Mammary epithelial cell (primary cell): ENCODE results near the gene PNPLA6.

Source experiments
- EZH2 ChIP-seq: IDR thresholded peaks from 2 replicates; pipeline ENCODE4 v1.6.1; 2012; ENCODE audit warnings: low read length, inconsistent platforms, borderline replicate concordance
- TF ChIP-seq, protein P1 (sequence below), 2 donors: IDR thresholded peaks in 1 of 2; conservative IDR thresholded peaks in 1 of 2; 2 replicates each; pipeline ENCODE4 v1.5.1; 2011 to 2012; ENCODE audit warnings: inconsistent platforms in 2 of 2, low read length in 2 of 2, mild to moderate bottlenecking in 2 of 2, control low read depth in 1 of 2, low read depth in 1 of 2; ENCODE audit not compliant: insufficient read depth in 1 of 2; ENCODE audit errors: extremely low read depth in 1 of 2

DNA sequence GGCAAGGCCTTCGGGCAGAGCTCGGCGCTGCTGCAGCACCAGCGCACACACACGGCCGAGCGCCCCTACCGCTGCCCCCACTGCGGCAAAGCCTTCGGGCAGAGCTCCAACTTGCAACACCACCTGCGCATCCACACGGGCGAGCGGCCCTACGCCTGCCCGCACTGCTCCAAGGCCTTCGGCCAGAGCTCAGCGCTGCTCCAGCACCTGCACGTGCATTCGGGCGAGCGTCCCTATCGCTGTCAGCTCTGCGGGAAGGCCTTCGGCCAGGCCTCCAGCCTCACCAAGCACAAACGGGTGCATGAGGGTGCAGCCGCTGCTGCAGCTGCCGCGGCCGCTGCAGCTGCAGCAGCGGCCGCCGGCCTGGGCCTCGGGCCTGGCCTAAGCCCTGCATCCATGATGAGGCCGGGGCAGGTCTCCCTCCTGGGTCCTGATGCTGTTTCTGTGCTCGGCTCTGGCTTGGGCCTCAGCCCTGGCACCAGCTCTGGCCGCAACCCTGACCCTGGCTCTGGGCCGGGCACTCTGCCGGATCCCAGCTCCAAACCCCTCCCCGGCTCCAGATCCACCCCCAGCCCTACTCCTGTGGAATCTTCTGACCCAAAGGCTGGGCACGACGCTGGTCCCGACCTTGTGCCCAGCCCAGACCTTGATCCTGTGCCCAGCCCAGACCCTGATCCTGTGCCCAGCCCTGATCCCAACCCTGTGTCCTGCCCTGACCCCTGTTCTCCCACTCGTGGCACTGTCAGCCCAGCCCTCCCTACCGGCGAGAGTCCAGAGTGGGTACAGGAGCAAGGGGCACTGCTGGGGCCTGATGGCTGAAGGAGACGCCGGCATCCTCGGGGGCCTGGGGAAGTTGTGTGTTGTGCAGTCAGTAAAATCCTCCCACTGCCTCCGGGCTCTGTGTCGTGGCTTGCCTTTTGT is 15.1 kb upstream of the PNPLA6 start:
- TF ChIP-seq, protein P1, sequence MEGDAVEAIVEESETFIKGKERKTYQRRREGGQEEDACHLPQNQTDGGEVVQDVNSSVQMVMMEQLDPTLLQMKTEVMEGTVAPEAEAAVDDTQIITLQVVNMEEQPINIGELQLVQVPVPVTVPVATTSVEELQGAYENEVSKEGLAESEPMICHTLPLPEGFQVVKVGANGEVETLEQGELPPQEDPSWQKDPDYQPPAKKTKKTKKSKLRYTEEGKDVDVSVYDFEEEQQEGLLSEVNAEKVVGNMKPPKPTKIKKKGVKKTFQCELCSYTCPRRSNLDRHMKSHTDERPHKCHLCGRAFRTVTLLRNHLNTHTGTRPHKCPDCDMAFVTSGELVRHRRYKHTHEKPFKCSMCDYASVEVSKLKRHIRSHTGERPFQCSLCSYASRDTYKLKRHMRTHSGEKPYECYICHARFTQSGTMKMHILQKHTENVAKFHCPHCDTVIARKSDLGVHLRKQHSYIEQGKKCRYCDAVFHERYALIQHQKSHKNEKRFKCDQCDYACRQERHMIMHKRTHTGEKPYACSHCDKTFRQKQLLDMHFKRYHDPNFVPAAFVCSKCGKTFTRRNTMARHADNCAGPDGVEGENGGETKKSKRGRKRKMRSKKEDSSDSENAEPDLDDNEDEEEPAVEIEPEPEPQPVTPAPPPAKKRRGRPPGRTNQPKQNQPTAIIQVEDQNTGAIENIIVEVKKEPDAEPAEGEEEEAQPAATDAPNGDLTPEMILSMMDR (conservative IDR thresholded peaks at IDR 0.05 in 1 of 2, IDR thresholded peaks at IDR 0.05 in 1 of 2; ENCODE audit: extremely low read depth in 1 of 2, insufficient read depth in 1 of 2, low read depth in 1 of 2, low read length in 2 of 2), result no peak
- TF ChIP-seq EZH2, result no peak
